Psoas muscle (tissue), 8 donors: ENCODE results near the gene ZNF12. TPM values are rescaled to one million over a fixed set of nuclear protein-coding genes. Genes with fewer than 3 reads are reported as not detected.

ENCODE experiments used
- ATAC-seq, 4 donors: fragments of 200-7000 bp; cut with Tn5 transposase; one replicate each; pipeline ENCODE4 v1.9.1; 2020; ENCODE audit warnings: moderate library complexity in 3 of 4, mild to moderate bottlenecking in 2 of 4
- DNase-seq, 2 donors: peaks; one replicate each; pipeline ENCODE4 v3.0.0-alpha.2; 2020
- H3K27ac ChIP-seq: fragments of 200-600 bp; one replicate; pipeline ENCODE4 v1.8.0; 2022
- H3K27me3 ChIP-seq, 3 donors: fragments of 200-600 bp in 1 of 3; one replicate each; pipeline versions ENCODE4 v1.6.1 to v1.8.0; 2013 to 2022; ENCODE audit warnings: low read length in 2 of 3, mild to moderate bottlenecking in 2 of 3, moderate library complexity in 1 of 3; ENCODE audit not compliant: insufficient read depth in 3 of 3
- H3K36me3 ChIP-seq, 2 donors: fragments of 200-600 bp in 1 of 2; one replicate each; pipeline versions ENCODE4 v1.6.1 to v1.8.0; 2013 to 2022; ENCODE audit warnings: low read depth in 1 of 2, mild to moderate bottlenecking in 1 of 2, moderate library complexity in 1 of 2; ENCODE audit not compliant: insufficient read depth in 1 of 2
- H3K4me1 ChIP-seq: fragments of 200-600 bp; one replicate; pipeline ENCODE4 v1.8.0; 2022
- H3K4me3 ChIP-seq: fragments of 200-600 bp; one replicate; pipeline ENCODE4 v1.8.0; 2022; ENCODE audit warnings: mild to moderate bottlenecking
- H3K9me3 ChIP-seq: fragments of 200-600 bp; one replicate; pipeline ENCODE4 v1.8.0; 2022
- CTCF ChIP-seq: fragments of 200-600 bp; IDR thresholded peaks from one replicate; pipeline ENCODE4 v1.8.0; 2022; ENCODE audit warnings: antibody characterized with exemption
- WGBS, 3 donors: extraction: QIAGEN DNeasy Blood & Tissue Kit; methylation state at CpG; one replicate each; pipeline versions ENCODE4 v1.1.6 to v1.1.7; 2013; 5-methylcytosine and 5-hydroxymethylcytosine counted together
- intact Hi-C, 2 donors: fragments of 100-400 bp; cut with DNase I; formaldehyde crosslinking; loops; one replicate each; pipeline versions ENCODE4 v1.11.0 to v1.14.2; 2022
- polyA plus RNA-seq, 3 donors: library from polyadenylated mRNA; stranded (reverse); fragments of 200-250 nt; gene quantifications; one replicate each; pipeline ENCODE4 v1.2.3, GENCODE V29; 2013
- total RNA-seq, 4 donors: library from RNA; stranded (reverse); fragmentation: NEBNext Ultra II Directional in 2 of 4; extraction: Animal tissue kit (Norgen Biotek cat#: 25700) in 2 of 4; gene quantifications; one replicate each; pipeline versions ENCODE4 v1.2.1 to v1.2.4, GENCODE V29; 2021 to 2023
- donor health status: healthy with polysubstance abuse.
- donor health status: DM: no; HTN: no; CAD: no; lungs with moderate emphysema.
- donor health status: Bipolar disorder and iron deficiency.
- donor health status: healthy.
- donor health status: DM: yes; HTN: yes; CAD: no.
- donor health status: DM: no; HTN: no; CAD: no.
- donor health status: DM: no; HTN: no; CAD: no.
- donor health status: DM: yes; HTN: yes; CAD: no.

ZNF12 gene
- total and polyA plus RNA-seq, 7 donors: 5.1 to 13.6 (median 9.4) TPM

- H3K27me3 ChIP-seq: no peaks in the 10 kb centered on the region
- no peaks in the 10 kb centered on the region for H3K4me1 ChIP-seq
- intact Hi-C loops: no loop called here
- no peak overlapping the region for H3K27ac ChIP-seq
- peak in 1 of 2 donors; percentile 41 for DNase-seq
- H3K4me3 ChIP-seq: no peak overlapping the region
- ATAC-seq: no peak
- 95 to 96% (median 95%) methylated on average over 12 of the region's 12 CpGs for WGBS, 3 donors
- no peaks in the 10 kb centered on the region for H3K9me3 ChIP-seq
- no peak for TF ChIP-seq CTCF
- peaks cover 12 to 85% of the 10 kb centered on the region in 2 donors for H3K36me3 ChIP-seq
These were observed 56.2 kb downstream of the ZNF12 start for GRCh38 chr7:6650521-6651011.

- ATAC-seq (no peak), DNase-seq (peak in 1 of 2 donors; percentile 35)
- no peak for TF ChIP-seq CTCF
- Histone ChIP-seq H3K27ac (no peak overlapping the region), H3K4me3 (no peak overlapping the region), H3K9me3 (no peaks in the 10 kb centered on the region), H3K27me3 (no peaks in the 10 kb centered on the region), H3K36me3 (peaks cover 12 to 85% of the 10 kb centered on the region in 2 donors), H3K4me1 (no peaks in the 10 kb centered on the region)
- WGBS, 3 donors: 96% methylated on average over 10 of the region's 10 CpGs
- intact Hi-C loops: no loop called here
These were observed 56.7 kb downstream of the ZNF12 start for GRCh38 chr7:6650086-6650485.

- no peak for TF ChIP-seq CTCF
- ATAC-seq (no peak), DNase-seq (peak in 1 of 2 donors; percentile 47)
- no peaks in the 10 kb centered on the region for H3K27me3 ChIP-seq
- H3K4me1 ChIP-seq: no peaks in the 10 kb centered on the region
- WGBS, 3 donors: 62 to 72% (median 63%) methylated on average over 13 of the region's 13 CpGs
- H3K36me3 ChIP-seq: peaks cover 12 to 85% of the 10 kb centered on the region in 2 donors
- H3K27ac ChIP-seq: no peak overlapping the region
- H3K4me3 ChIP-seq: no peak overlapping the region
- intact Hi-C loops: loop anchor here in 1 of 2 donors (10.0 kb wide), 1 partner anchor 75 kb away; no protein-coding TSS in a partner anchor
- no peaks in the 10 kb centered on the region for H3K9me3 ChIP-seq
These were observed 57.3 kb downstream of the ZNF12 start for GRCh38 chr7:6649241-6649961.

GRCh38 chr7:6648815-6649104 is 58.0 kb downstream of the ZNF12 start:
- Histone ChIP-seq H3K9me3 (no peaks in the 10 kb centered on the region), H3K4me3 (no peak overlapping the region), H3K27me3 (no peaks in the 10 kb centered on the region), H3K36me3 (peaks cover 8 to 85% of the 10 kb centered on the region in 2 donors), H3K27ac (no peak overlapping the region), H3K4me1 (no peaks in the 10 kb centered on the region)
- WGBS, 3 donors: 84 to 94% (median 91%) methylated on average over 4 to 5 of the region's 5 CpGs
- intact Hi-C loops: loop anchor here in 1 of 2 donors (10.0 kb wide), 1 partner anchor 76 kb away; no protein-coding TSS in a partner anchor
- peak in 1 of 2 donors; percentile 19 for DNase-seq
- no peak for ATAC-seq
- no peak for TF ChIP-seq CTCF
